Neural cell (in vitro differentiated cells): ENCODE results near the gene BABAM2.

Experiments used
- EP300 ChIP-seq: fragments of 450-650 bp; conservative IDR thresholded peaks from 2 replicates; pipeline ENCODE4 v1.6.1; 2014; ENCODE audit warnings: antibody characterized with exemption, mild to moderate bottlenecking, moderate library complexity; ENCODE audit not compliant: poor library complexity, severe bottlenecking
- EZH2 ChIP-seq: fragments of 200-600, 300-800 bp; shearing (Covaris generic), sonication (generic); IDR thresholded peaks from 2 replicates; pipeline ENCODE4 v1.6.1; 2014; ENCODE audit warnings: antibody characterized with exemption, low read length, borderline replicate concordance, mild to moderate bottlenecking; ENCODE audit not compliant: insufficient read depth, poor library complexity, severe bottlenecking
- POLR2AphosphoS5 ChIP-seq: IDR thresholded peaks from 2 replicates; pipeline ENCODE4 v1.6.1; 2012
- RAD21 ChIP-seq: fragments of 450-650 bp; conservative IDR thresholded peaks from 2 replicates; pipeline ENCODE4 v1.6.1; 2014; ENCODE audit warnings: antibody characterized with exemption, mild to moderate bottlenecking, moderate library complexity
- TAF1 ChIP-seq: IDR thresholded peaks from 2 replicates; pipeline ENCODE4 v1.6.1; 2012; ENCODE audit warnings: low read depth
- TF ChIP-seq, protein P1 (sequence below): fragments of 450-650 bp; IDR thresholded peaks from 2 replicates; pipeline ENCODE4 v1.5.1; 2014; ENCODE audit warnings: antibody characterized with exemption, mild to moderate bottlenecking, moderate library complexity; ENCODE audit not compliant: poor library complexity, severe bottlenecking

- TF ChIP-seq TAF1 (no peak), EP300 (no peak), RAD21 (no peak), POLR2AphosphoS5 (no peak), EZH2 (no peak)
- TF ChIP-seq, protein P1, sequence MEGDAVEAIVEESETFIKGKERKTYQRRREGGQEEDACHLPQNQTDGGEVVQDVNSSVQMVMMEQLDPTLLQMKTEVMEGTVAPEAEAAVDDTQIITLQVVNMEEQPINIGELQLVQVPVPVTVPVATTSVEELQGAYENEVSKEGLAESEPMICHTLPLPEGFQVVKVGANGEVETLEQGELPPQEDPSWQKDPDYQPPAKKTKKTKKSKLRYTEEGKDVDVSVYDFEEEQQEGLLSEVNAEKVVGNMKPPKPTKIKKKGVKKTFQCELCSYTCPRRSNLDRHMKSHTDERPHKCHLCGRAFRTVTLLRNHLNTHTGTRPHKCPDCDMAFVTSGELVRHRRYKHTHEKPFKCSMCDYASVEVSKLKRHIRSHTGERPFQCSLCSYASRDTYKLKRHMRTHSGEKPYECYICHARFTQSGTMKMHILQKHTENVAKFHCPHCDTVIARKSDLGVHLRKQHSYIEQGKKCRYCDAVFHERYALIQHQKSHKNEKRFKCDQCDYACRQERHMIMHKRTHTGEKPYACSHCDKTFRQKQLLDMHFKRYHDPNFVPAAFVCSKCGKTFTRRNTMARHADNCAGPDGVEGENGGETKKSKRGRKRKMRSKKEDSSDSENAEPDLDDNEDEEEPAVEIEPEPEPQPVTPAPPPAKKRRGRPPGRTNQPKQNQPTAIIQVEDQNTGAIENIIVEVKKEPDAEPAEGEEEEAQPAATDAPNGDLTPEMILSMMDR: no peak
Measured at GRCh38 chr2:27942612-27943547, 52.4 kb downstream of the BABAM2 start.
